Dedifferentiated amniotic fluid mesenchymal stem cell (primary cell): ENCODE data around the gene MRPL42.
"Not testable (repeated sequence)": the region's sequence is repeated elsewhere in the genome, so short reads cannot be mapped to it uniquely, and the experiment has no call there.

Experiments
- DNase-seq: peaks from one replicate; pipeline ENCODE4 v3.0.0-alpha.2; 2016; ENCODE audit errors: extremely low spot score

MRPL42 gene

DNA sequence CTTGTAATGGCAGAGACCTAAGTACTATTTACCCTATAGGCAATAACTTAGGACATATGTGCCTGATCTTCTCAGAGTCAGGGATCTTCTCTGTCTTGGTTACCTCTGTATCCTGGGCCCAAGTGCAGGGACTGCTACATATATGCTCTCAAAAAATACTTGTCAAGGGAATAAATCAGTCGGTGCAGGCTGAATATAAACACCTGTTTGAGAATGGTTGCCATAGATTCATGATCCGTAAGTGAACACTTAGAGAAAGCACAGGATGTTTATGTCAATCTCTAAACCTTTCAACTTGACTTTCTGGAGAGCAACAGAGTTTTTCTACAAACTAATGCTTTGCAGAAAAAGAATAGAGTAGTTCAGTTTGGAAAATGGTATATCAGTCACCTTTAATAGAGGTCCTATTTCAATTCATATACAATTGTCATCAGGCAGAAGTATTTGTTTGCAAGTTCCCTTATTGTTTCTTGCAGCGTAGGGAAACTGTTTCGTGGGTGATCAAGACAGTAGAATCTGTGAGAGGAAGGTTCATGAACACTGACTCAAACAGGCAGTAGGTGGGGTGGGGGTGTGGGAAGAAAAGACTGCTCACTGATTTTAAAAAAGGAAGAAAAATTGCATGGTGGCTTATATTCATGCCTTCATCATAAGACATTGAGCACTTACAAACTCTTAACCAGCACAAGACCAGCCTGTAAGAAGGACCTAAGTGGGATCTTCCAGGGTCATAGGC, 19.6 kb upstream of the MRPL42 start:
- DNase-seq, result no peak

- DNase-seq, result no peak
These were observed 18.5 kb upstream of the MRPL42 start for GRCh38 chr12:93448796-93449195.

- no peak for DNase-seq
These were observed 18.0 kb upstream of the MRPL42 start for GRCh38 chr12:93449277-93449676.

DNA sequence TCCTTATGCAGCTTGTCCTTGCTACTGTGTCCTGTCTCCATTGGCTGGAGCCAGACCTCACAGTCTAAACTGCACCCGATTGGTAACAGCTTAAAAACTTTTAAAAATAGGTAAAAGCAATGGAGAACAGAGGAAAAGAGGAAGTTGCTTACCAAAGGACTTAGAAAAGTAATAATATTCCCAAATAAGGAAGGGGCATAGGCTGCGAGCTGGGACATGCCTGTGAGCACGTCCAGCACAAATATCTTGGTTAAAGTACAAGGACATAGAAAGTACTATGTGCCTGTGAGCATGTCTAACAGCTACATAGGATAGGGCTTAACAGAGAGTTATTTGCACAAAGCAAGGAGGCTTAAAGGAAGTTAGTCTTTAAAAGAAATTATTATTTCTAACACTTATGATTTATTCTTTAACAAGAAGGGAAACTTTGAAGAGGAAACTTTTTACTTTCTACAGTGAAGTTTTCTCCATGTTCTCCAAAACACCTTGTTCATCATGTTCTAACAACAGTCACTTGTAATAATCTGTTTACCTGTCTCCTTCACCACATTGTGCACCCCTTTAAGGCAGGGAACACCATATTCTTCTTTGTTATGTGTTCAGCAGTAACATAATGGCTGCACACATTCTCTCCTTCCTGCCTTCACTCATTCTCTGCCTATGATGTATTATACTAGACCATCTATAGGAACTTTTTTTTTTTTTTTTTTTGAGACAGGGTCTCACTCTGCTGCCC, 15.7 kb upstream of the MRPL42 start:
- DNase-seq, result no peak

DNA sequence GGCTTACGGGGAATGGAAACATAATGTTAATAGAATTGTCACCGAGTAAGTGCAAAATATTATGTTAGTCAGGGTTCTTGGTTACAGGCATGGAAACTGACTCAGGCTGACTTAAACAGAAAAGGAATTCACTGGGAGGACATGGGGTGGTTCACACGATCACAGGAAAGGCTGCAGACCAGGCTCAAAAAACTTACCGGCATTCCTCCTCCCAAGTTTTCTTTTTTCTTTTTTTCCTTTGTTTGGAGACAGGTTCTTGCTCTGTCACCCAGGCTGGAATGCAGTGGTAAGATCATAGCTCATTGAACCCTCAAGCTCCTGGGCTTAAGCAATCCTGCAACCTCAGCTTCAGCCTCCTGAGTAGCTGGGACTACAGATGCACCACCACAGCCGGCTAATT, 13.7 kb upstream of the MRPL42 start:
- no peak for DNase-seq

- DNase-seq, result no peak
These were observed 11.2 kb upstream of the MRPL42 start for GRCh38 chr12:93456077-93456476.

DNA sequence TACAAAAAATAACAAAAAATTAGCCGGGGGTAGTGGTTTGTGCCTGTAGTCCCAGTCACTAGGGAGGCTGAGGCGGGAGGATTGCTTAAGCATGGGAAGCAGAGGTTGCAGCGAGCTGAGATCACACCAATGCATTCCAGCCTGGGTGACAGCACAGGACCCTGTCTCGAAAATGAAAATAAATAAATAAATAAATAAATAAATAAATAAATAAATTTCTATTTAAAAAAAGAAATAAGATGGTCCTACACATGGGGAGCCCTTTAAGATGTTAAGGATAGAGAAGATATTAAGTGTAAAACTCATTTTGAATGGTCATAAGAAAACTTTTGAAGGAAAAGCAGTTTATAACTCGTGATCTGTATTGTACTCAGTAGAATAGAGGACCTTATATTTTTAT, 8.2 kb upstream of the MRPL42 start:
- DNase-seq, result no peak

DNA sequence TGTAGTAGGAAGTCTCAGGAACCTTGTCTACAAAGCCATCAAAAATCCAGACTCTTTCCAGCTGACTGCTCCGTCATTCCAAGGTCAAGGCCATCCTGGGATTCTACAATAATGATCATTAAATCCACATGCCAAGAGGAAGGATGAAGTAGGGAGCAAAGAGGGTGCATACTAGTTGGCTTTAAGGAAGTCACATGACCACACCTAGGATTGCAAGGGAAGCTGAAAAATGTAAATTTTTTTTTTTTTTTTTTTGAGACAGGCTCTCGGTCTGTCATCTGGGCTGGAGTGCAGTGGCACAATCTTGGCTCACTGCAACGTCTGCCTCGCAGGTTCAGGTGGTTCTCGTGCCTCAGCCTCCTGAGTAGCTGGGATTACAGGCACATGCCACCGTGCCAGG, 7.3 kb upstream of the MRPL42 start:
- DNase-seq, result no peak

DNA sequence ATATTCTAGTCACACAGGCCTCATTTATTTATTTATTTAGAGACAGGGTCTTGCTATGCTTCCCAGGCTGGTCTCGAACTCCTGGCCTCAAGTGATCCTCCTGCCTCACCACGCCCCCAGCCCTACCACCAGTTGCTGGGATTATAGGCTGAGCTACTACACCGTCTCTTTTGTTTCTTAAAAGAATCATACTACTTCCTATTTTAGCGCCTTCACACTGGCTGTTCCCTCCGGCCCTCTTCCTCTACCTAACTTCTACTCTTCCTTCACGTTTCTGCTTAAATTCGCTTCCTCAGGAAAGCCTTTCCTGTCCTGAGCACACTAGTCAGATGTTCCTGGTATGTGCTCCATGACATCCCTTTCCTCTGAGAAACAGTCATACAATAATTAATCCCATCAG, 6.4 kb upstream of the MRPL42 start:
- no peak for DNase-seq

GRCh38 chr12:93461503-93461902, 5.8 kb upstream of the MRPL42 start:
- DNase-seq, result no peak

GRCh38 chr12:93465841-93466240, 1.5 kb upstream of the MRPL42 start:
- DNase-seq, result no peak

DNA sequence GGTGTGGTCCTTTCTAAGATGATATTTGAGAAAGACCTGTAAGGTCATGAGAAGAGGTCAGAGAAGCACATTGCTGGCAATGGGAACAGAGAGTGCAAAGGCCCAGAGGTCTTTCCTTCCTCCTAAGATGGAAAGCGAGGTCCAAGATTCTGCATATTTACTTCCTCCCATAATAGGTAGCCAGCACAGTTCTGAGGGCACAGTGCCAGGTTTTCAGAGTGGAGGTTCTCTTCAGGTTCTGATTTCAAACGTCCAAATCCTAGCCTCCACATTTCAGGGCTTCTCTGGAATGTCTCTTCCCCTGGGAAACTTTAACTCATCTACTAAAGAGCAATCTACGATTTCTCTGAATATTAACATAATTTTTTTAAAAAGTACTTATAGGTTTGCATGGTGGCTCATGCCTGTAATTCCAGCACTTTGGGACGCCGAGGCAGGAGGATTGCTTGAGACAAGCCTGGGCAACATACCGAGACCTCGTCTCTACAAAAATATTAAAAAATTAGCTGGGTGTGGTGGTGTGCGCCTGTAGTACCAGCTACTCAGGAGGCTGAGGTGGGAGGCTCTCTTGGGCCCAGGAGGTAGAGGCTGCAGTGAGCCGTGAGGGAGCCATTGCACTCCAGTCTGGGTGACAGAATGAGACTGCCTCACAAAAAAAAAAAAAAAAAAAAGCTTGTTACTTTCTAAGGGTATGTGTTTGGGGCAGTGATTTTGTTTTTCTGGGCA, 526 bp upstream of the MRPL42 start:
- DNase-seq, result no peak

DNA sequence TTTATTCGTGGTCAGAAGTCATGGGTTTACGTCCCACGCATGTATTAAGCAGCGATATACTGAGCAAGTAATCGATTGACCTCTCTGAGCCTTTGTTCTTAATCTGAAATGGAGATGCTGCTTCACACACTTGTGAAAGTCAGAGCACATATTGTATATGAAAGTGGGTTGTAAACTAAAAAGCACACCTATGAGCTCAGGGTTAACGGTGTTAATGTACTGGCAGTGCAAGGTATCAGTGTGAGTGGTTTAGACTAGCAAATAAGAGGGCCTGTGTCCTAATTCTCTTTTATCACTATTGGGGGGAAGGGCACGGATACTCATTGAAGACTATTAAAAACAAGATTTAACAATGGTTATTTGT, 676 bp downstream of the MRPL42 start:
- no peak for DNase-seq

- no peak for DNase-seq
These were observed 2.1 kb downstream of the MRPL42 start for GRCh38 chr12:93469386-93469785.

DNA sequence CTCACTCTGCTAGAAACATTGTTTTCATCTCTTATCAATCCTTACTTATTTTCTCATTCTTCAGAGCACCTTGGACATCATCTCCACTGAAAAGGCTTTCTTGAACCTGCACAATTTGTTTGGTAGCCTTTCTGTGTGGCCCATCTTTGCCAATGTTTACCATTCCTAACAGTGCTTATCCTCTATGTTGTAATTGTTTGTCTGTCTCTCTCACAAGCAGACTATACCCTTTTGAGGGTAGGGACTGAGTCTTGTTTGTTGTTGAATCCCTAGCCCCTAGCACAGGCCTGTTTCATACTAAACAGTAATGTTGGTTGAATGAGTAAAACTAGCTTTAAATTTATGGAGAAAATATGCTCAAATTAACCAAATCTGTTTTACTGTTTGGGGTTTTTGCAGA, 9.2 kb downstream of the MRPL42 start:
- no peak for DNase-seq

- DNase-seq, result no peak
These were observed 15.4 kb downstream of the MRPL42 start for GRCh38 chr12:93482721-93483120.

DNA sequence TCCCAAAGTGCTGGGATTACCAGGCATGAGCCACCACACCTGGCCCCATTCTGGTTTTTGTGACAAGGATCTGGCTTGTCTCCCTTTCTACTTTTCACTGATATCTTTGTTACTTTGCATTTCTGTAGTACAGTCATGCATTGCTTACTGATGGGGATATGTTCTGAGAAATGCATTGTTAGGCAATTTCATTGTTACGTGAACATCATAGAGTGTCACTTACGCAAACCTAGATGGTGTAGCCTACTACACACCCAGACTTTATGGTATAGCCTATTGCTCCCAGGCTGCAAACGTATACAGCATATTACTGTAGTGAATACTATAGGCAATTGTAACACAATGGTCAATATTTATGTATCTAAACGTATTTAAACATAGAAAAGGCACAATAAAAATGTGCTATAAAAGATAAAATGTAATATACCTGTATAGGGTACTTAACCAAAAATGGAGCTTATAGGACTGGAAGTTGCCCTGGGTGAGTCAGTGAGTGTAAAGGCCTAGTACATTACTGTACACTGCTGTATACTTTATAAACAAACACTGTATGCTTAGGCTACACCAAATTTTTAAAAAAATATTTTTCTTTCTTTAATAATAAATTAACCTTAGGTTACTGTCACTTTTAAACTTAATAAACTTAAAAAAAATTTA, 16.0 kb downstream of the MRPL42 start:
- DNase-seq, result no peak

DNA sequence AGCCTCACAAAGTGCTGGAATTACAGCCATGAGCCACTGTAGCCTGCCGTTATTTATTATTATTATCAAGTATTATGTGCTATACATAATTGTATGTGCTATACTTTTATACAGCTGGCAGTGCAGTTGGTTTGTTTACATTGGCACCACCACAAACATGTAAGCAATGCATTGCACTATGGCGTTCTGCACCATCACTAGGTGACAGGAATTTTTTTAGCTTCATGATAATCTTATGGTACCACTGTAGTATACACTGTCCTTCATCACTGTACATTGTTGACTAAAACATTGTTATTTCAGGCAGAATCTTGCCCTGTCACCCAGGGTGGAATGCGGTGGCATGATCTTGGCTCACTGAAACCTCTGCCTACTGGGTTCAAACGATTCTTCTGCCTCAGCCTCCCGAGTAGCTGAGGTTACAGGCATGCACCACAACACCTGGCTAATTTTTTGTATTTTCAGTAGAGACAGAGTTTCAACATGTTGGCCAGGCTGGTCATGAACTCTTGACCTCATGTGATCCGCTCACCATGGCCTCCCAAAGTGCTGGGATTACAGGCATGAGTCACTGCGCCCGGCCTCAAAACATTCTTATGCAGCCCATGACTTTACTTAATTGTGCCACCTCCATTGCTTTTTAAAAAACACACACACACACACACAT, 17.1 kb downstream of the MRPL42 start:
- no peak for DNase-seq

GRCh38 chr12:93492808-93493207, 25.5 kb downstream of the MRPL42 start:
- DNase-seq, result not testable (repeated sequence)

DNA sequence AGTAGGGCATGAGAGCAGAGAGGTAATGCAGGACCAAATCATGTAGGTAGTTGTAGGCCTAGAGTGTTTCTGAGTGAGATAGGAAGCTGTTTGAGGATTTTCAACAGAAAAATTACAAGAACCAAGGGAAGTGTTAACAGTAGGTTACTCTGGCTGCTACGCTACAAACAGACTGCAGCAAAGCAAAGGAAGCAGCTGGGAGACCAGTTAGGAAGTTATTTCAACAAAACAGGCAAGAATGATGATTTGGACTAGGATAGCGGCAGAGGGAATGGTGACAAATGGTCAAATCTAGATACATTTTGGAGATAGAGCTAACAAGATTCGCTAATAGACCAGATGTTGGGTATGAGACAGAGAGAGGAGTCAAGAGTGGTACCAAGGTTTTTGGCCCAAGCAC, 26.8 kb downstream of the MRPL42 start:
- DNase-seq, result no peak

DNA sequence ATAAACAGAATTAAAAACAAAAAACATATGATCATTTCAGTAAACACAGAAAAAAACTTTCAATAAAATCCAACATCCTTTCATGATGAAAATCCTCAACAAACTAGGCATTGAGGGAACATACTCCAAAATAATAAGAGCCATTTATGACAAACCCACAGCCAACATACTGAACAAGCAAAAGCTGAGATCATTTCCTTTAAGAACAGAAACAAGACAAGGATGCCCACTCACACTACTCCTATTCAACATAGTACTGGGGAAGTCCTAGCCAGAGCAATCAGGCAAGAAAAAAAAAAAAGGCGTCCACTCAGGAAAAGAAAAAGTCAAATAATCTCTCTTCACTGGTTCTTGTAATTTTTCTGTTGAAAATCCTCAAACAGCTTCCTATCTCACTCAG, 30.1 kb downstream of the MRPL42 start:
- no peak for DNase-seq

DNA sequence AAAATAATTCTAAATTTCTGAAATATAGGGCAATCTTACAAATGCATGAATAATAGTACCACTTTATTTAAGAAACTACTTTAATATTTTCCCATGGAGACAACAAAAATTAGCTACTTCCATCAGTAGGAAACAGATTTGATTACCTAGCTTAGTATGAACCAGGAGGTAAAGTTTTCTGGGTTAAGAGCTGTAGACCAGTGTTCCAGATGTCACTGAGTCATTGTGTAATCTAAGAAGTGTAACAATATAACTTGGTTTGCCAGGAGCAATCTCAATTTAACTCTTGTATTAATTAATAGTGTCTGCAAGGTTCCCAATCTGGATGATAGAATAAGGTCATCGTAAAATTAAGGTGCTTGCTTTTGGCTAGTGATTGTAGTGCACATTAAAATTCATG, 31.5 kb downstream of the MRPL42 start:
- not testable (repeated sequence) for DNase-seq
